ENCODE measurements around the gene MPP2.

The MPP2 gene

DNA sequence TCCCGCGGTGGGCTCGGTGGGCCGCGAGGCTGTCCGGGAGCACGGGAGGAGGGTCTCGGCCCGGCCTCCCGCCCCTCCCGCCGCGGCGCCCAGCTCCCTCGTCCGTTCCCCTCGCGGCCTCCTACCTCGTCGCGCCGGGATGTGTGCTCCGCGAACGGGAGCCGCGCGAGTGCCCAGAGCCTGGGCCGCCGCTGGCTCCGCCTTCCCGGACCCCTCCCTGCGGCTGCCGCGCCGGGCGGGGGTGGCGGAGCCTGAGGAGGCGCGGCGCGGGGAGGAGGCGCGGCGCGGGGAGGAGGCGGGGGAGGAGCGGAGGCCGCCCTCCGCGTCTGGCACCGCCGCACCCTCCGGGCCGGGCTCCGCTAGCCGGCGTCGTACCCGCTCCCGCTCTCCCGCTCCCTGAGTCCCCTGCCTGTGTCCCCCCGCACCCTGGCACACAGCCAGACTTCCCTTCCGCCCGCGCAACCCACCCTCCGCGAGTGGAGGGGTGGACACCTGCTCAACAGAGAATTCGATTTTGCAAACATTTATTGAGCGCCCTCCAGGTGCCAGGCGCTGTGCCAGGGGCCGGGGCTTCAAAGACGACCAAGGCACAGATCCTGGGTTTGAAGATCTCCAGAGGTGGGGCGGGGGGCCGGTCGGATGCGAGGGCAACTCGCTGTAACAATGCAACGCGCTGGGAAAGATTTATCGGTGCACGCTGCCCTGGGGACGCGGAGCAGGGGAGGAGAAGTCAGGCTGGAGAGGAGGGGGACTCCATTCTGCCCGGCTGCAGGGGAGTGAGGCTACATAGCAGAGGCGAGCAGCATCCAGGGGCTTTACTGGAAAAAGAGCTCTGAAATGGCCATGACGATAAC, 74.1 kb downstream of the MPP2 start, which contains the start of gene MPP3 (continued):
- TF ChIP-seq, protein P1, sequence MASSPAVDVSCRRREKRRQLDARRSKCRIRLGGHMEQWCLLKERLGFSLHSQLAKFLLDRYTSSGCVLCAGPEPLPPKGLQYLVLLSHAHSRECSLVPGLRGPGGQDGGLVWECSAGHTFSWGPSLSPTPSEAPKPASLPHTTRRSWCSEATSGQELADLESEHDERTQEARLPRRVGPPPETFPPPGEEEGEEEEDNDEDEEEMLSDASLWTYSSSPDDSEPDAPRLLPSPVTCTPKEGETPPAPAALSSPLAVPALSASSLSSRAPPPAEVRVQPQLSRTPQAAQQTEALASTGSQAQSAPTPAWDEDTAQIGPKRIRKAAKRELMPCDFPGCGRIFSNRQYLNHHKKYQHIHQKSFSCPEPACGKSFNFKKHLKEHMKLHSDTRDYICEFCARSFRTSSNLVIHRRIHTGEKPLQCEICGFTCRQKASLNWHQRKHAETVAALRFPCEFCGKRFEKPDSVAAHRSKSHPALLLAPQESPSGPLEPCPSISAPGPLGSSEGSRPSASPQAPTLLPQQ (tag by site-specific recombination; IDR thresholded peaks at IDR 0.05): no peak
- 0 out of 2 replicates have a peak, but pooled peaks have one; percentile 59 for TF ChIP-seq ZNF501 (tag by site-specific recombination; IDR thresholded peaks at IDR 0.05)
- TF ChIP-seq ZBTB20 (tag by site-specific recombination; IDR thresholded peaks at IDR 0.05): 0 out of 2 replicates have a peak, but pooled peaks have one; percentile 9
- no peak for TF ChIP-seq SALL2 (tag by site-specific recombination; IDR thresholded peaks at IDR 0.05; ENCODE audit: borderline replicate concordance)
- peak; percentile 91 for TF ChIP-seq ZNF335 (tag by site-specific recombination; conservative IDR thresholded peaks at IDR 0.05)
- no peak for TF ChIP-seq ZNF560 (tag by site-specific recombination; IDR thresholded peaks at IDR 0.05; ENCODE audit: borderline replicate concordance)
- TF ChIP-seq ZNF449 (tag by site-specific recombination; IDR thresholded peaks at IDR 0.05): no peak
- no peak for TF ChIP-seq BCL11B (tag by site-specific recombination; IDR thresholded peaks at IDR 0.05; ENCODE audit: low read depth)
- no peak for TF ChIP-seq ZNF792 (tag by site-specific recombination; IDR thresholded peaks at IDR 0.05)
- no peak for TF ChIP-seq FEZF1 (tag by site-specific recombination; IDR thresholded peaks at IDR 0.05)
- TF ChIP-seq, protein P2, sequence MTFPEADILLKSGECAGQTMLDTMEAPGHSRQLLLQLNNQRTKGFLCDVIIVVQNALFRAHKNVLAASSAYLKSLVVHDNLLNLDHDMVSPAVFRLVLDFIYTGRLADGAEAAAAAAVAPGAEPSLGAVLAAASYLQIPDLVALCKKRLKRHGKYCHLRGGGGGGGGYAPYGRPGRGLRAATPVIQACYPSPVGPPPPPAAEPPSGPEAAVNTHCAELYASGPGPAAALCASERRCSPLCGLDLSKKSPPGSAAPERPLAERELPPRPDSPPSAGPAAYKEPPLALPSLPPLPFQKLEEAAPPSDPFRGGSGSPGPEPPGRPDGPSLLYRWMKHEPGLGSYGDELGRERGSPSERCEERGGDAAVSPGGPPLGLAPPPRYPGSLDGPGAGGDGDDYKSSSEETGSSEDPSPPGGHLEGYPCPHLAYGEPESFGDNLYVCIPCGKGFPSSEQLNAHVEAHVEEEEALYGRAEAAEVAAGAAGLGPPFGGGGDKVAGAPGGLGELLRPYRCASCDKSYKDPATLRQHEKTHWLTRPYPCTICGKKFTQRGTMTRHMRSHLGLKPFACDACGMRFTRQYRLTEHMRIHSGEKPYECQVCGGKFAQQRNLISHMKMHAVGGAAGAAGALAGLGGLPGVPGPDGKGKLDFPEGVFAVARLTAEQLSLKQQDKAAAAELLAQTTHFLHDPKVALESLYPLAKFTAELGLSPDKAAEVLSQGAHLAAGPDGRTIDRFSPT (tag by site-specific recombination; IDR thresholded peaks at IDR 0.05): peak; percentile 77
- TF ChIP-seq, protein P3, sequence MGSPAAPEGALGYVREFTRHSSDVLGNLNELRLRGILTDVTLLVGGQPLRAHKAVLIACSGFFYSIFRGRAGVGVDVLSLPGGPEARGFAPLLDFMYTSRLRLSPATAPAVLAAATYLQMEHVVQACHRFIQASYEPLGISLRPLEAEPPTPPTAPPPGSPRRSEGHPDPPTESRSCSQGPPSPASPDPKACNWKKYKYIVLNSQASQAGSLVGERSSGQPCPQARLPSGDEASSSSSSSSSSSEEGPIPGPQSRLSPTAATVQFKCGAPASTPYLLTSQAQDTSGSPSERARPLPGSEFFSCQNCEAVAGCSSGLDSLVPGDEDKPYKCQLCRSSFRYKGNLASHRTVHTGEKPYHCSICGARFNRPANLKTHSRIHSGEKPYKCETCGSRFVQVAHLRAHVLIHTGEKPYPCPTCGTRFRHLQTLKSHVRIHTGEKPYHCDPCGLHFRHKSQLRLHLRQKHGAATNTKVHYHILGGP (tag by site-specific recombination; IDR thresholded peaks at IDR 0.05): no peak
- no peak for TF ChIP-seq ZSCAN23 (tag by site-specific recombination; IDR thresholded peaks at IDR 0.05)
- no peak for TF ChIP-seq ZNF239 (tag by site-specific recombination; IDR thresholded peaks at IDR 0.05)
- no peak for TF ChIP-seq KLF7 (tag by site-specific recombination; IDR thresholded peaks at IDR 0.05; ENCODE audit: borderline replicate concordance)
- peak; percentile 61 for TF ChIP-seq KLF8 (tag by site-specific recombination; IDR thresholded peaks at IDR 0.05)
- TF ChIP-seq MEIS1 (CRISPR knock-in tag; IDR thresholded peaks at IDR 0.05; ENCODE audit: borderline replicate concordance): no peak
- TF ChIP-seq ZNF248 (tag by site-specific recombination; IDR thresholded peaks at IDR 0.05): no peak
- TF ChIP-seq ZNF184 (tag by site-specific recombination; IDR thresholded peaks at IDR 0.05): no peak
- TF ChIP-seq ZNF37A (tag by site-specific recombination; IDR thresholded peaks at IDR 0.05): no peak
- TF ChIP-seq ZNF138 (tag by site-specific recombination; IDR thresholded peaks at IDR 0.05; ENCODE audit: borderline replicate concordance): no peak
- TF ChIP-seq ZNF16 (tag by site-specific recombination; IDR thresholded peaks at IDR 0.05; ENCODE audit: low read depth): no peak
- no peak for TF ChIP-seq ZXDB (tag by site-specific recombination; IDR thresholded peaks at IDR 0.05)
- 0 out of 2 replicates have a peak, but pooled peaks have one; percentile 18 for TF ChIP-seq PRDM4 (tag by site-specific recombination; IDR thresholded peaks at IDR 0.05)
- TF ChIP-seq ZNF274 (IDR thresholded peaks at IDR 0.05; ENCODE audit: low read length): no peak
- TF ChIP-seq ZNF274 (tag by site-specific recombination; IDR thresholded peaks at IDR 0.05; ENCODE audit: borderline replicate concordance): no peak
- TF ChIP-seq, protein P4, sequence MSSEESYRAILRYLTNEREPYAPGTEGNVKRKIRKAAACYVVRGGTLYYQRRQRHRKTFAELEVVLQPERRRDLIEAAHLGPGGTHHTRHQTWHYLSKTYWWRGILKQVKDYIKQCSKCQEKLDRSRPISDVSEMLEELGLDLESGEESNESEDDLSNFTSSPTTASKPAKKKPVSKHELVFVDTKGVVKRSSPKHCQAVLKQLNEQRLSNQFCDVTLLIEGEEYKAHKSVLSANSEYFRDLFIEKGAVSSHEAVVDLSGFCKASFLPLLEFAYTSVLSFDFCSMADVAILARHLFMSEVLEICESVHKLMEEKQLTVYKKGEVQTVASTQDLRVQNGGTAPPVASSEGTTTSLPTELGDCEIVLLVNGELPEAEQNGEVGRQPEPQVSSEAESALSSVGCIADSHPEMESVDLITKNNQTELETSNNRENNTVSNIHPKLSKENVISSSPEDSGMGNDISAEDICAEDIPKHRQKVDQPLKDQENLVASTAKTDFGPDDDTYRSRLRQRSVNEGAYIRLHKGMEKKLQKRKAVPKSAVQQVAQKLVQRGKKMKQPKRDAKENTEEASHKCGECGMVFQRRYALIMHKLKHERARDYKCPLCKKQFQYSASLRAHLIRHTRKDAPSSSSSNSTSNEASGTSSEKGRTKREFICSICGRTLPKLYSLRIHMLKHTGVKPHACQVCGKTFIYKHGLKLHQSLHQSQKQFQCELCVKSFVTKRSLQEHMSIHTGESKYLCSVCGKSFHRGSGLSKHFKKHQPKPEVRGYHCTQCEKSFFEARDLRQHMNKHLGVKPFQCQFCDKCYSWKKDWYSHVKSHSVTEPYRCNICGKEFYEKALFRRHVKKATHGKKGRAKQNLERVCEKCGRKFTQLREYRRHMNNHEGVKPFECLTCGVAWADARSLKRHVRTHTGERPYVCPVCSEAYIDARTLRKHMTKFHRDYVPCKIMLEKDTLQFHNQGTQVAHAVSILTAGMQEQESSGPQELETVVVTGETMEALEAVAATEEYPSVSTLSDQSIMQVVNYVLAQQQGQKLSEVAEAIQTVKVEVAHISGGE (tag by site-specific recombination; conservative IDR thresholded peaks at IDR 0.05; ENCODE audit: low read depth): peak; percentile 67
